Upper lobe of right lung (tissue), 1 donor: ENCODE measurements around the gene KRTAP13-1. TPM values are rescaled to one million over a fixed set of nuclear protein-coding genes. Genes with fewer than 3 reads are reported as not detected.

Source experiments
- ATAC-seq: fragments of 200-7000 bp; cut with Tn5 transposase; one replicate; pipeline ENCODE4 v1.9.1; 2020; ENCODE audit warnings: mild to moderate bottlenecking, moderate library complexity
- DNase-seq: peaks from one replicate; pipeline ENCODE4 v3.0.0-alpha.2; 2020
- H3K27ac ChIP-seq: fragments of 200-600 bp; one replicate; pipeline ENCODE4 v1.8.0; 2022
- H3K27me3 ChIP-seq: fragments of 200-600 bp; one replicate; pipeline ENCODE4 v1.8.0; 2022; ENCODE audit warnings: mild to moderate bottlenecking
- H3K36me3 ChIP-seq: fragments of 200-600 bp; one replicate; pipeline ENCODE4 v1.8.0; 2022
- H3K4me1 ChIP-seq: fragments of 200-600 bp; one replicate; pipeline ENCODE4 v1.8.0; 2022
- H3K4me3 ChIP-seq: fragments of 200-600 bp; one replicate; pipeline ENCODE4 v1.8.0; 2022; ENCODE audit warnings: mild to moderate bottlenecking
- H3K9me3 ChIP-seq: fragments of 200-600 bp; one replicate; pipeline ENCODE4 v1.8.0; 2022
- CTCF ChIP-seq: fragments of 200-600 bp; IDR thresholded peaks from one replicate; pipeline ENCODE4 v1.8.0; 2022; ENCODE audit warnings: antibody characterized with exemption
- intact Hi-C: fragments of 100-400 bp; cut with DNase I; formaldehyde crosslinking; loops from one replicate; pipeline ENCODE4 v1.11.0; 2022
- long read RNA-seq: library from polyadenylated mRNA; unstranded; transcript quantifications from one replicate; pipeline ENCODE4 v2.0.0, GENCODE V29; 2021
- total RNA-seq: library from RNA; stranded (reverse); fragmentation: NEBNext Ultra II Directional; extraction: Animal tissue kit (Norgen Biotek cat#: 25700); gene quantifications from one replicate; pipeline ENCODE4 v1.2.1, GENCODE V29; 2021
- donor health status: DM: no; HTN: yes; CAD: no; lungs with severe emphysema.

KRTAP13-1 gene
- not detected for total RNA-seq
- long read RNA-seq = 0 reads

DNA sequence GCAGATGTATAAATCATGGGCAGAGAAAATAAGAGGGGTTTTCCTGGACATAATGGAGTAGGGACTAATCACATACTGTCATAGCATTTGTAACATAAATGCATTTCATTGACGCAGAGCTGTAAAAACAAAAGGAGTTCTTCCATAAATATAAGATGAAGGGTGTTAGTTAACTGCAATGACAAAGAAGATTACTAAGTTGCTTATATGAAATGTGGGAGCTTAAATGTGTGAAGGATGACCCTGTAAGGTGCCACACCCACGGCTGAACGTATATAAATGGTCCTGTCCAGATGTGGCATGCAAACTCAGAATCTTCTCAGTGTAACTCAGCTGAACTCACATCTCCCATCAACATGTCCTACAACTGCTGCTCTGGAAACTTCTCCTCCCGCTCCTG lies at the start of gene KRTAP13-1:
Gene KRTAP13-1, plus strand, starts transcription at position 301 of the 400 bp plus-strand sequence. Its CDS starts 56 bp downstream, at position 357.
- no peaks in the 10 kb centered on the region for H3K27me3 ChIP-seq
- DNase-seq (no peak), ATAC-seq (no peak)

DNA sequence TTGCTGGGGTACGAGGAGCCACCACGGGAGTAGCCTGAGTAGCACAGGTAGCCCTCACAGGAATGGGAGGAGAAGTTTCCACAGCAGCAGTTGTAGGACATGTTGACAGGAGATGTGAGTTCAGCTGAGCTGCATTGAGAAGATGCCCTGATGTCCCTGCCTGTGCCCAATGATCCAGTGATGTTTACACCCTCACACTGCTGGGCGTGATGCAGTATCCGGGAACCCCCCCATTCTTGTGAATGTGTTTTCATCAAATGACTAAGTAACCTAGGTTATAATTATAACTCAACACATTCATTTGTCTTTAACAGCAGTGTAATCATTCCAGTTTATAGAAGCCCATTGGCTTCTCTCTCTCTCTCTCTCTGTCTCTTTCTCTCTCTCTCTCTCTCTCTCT lies 47.3 kb upstream of the KRTAP13-1 start, which contains the start of gene KRTAP23-1:
Gene KRTAP23-1, minus strand, starts transcription at position 101 of the 400 bp plus-strand sequence. Its CDS starts 0 bp downstream, at position 101.
- H3K36me3 ChIP-seq = no peaks in the 10 kb centered on the region

More for the DNA sequence above, at the start of gene KRTAP13-1:
- intact Hi-C loops = no loop called here
- TF ChIP-seq CTCF = no peak
- Histone ChIP-seq H3K9me3 (no peaks in the 10 kb centered on the region), H3K4me1 (no peaks in the 10 kb centered on the region), H3K4me3 (no peak within 1 kb of the TSS), H3K36me3 (no peaks in the 10 kb centered on the region), H3K27ac (no peak within 1 kb of the TSS)

GRCh38 chr21:30349572-30349971 lies 46.3 kb upstream of the KRTAP13-1 start:
- no peaks in the 10 kb centered on the region for H3K4me1 ChIP-seq
- no peak for ATAC-seq
- no peak for DNase-seq
- no peaks in the 10 kb centered on the region for H3K27me3 ChIP-seq
- no peaks in the 10 kb centered on the region for H3K9me3 ChIP-seq
- H3K36me3 ChIP-seq = no peaks in the 10 kb centered on the region
- H3K4me3 ChIP-seq = no peak overlapping the region
- no peak for TF ChIP-seq CTCF
- intact Hi-C loops = no loop called here
- H3K27ac ChIP-seq = no peak overlapping the region

More for the DNA sequence above, 47.3 kb upstream of the KRTAP13-1 start, which contains the start of gene KRTAP23-1:
- H3K27ac ChIP-seq = no peak within 1 kb of the TSS
- no peaks in the 10 kb centered on the region for H3K27me3 ChIP-seq
- DNase-seq = no peak
- intact Hi-C loops = no loop called here
- no peak within 1 kb of the TSS for H3K4me3 ChIP-seq
- no peaks in the 10 kb centered on the region for H3K9me3 ChIP-seq
- ATAC-seq = no peak
- TF ChIP-seq CTCF = no peak
- no peaks in the 10 kb centered on the region for H3K4me1 ChIP-seq

GRCh38 chr21:30351534-30351933 lies 44.3 kb upstream of the KRTAP13-1 start:
- Histone ChIP-seq H3K4me1 (no peaks in the 10 kb centered on the region), H3K27ac (no peak overlapping the region), H3K27me3 (no peaks in the 10 kb centered on the region), H3K9me3 (no peaks in the 10 kb centered on the region), H3K36me3 (no peaks in the 10 kb centered on the region), H3K4me3 (no peak overlapping the region)
- ATAC-seq (no peak), DNase-seq (no peak)
- TF ChIP-seq CTCF = no peak
- intact Hi-C loops = no loop called here

GRCh38 chr21:30354308-30355005 lies 41.4 kb upstream of the KRTAP13-1 start:
- H3K27me3 ChIP-seq = no peaks in the 10 kb centered on the region
- intact Hi-C loops = no loop called here
- H3K36me3 ChIP-seq = no peaks in the 10 kb centered on the region
- H3K27ac ChIP-seq = no peak overlapping the region
- no peak for TF ChIP-seq CTCF
- H3K4me1 ChIP-seq = no peaks in the 10 kb centered on the region
- DNase-seq (no peak), ATAC-seq (no peak)
- H3K4me3 ChIP-seq = no peak overlapping the region
- H3K9me3 ChIP-seq = no peaks in the 10 kb centered on the region
